ENCODE results near the gene SMAD7. TPM values are rescaled to one million over a fixed set of nuclear protein-coding genes. Genes with fewer than 3 reads are reported as not detected.

Gene SMAD7
- total RNA-seq, 1 donor from 2014 or later, result 77.6 TPM

DNA sequence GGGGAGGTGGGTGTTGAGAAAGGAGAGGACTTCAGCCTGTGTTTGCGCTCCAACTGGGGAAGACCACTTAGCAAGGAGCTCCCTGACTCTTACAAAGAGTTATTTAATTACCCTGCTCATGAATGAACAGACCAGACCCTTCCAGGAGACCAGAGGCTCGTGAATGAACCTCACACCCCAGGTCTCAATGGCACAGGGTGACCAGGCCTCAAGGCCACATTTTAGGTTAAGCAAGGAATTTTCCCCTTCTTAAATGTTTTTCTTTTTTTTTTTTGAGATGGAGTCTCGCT is 25.3 kb downstream of the SMAD7 start:
- no peaks in the 10 kb centered on the region for H3K9me3 Mint-ChIP-seq
- peaks cover 6% of the 10 kb centered on the region for H3K36me3 Mint-ChIP-seq
- H3K4me3 Mint-ChIP-seq, result peak overlapping the region; percentile 57
- H3K27ac Mint-ChIP-seq, result peak overlapping the region; percentile 99
- TF ChIP-seq, protein P1, sequence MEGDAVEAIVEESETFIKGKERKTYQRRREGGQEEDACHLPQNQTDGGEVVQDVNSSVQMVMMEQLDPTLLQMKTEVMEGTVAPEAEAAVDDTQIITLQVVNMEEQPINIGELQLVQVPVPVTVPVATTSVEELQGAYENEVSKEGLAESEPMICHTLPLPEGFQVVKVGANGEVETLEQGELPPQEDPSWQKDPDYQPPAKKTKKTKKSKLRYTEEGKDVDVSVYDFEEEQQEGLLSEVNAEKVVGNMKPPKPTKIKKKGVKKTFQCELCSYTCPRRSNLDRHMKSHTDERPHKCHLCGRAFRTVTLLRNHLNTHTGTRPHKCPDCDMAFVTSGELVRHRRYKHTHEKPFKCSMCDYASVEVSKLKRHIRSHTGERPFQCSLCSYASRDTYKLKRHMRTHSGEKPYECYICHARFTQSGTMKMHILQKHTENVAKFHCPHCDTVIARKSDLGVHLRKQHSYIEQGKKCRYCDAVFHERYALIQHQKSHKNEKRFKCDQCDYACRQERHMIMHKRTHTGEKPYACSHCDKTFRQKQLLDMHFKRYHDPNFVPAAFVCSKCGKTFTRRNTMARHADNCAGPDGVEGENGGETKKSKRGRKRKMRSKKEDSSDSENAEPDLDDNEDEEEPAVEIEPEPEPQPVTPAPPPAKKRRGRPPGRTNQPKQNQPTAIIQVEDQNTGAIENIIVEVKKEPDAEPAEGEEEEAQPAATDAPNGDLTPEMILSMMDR (IDR thresholded peaks at IDR 0.05; ENCODE audit: unreplicated experiment), result no peak
- no peaks in the 10 kb centered on the region for H3K27me3 Mint-ChIP-seq (ENCODE audit: low read depth)
- H3K4me1 Mint-ChIP-seq, result peaks cover 98% of the 10 kb centered on the region
- DNase-seq (ENCODE audit: low spot score in 2 of 2, unreplicated experiment in 2 of 2), result no peak

DNA sequence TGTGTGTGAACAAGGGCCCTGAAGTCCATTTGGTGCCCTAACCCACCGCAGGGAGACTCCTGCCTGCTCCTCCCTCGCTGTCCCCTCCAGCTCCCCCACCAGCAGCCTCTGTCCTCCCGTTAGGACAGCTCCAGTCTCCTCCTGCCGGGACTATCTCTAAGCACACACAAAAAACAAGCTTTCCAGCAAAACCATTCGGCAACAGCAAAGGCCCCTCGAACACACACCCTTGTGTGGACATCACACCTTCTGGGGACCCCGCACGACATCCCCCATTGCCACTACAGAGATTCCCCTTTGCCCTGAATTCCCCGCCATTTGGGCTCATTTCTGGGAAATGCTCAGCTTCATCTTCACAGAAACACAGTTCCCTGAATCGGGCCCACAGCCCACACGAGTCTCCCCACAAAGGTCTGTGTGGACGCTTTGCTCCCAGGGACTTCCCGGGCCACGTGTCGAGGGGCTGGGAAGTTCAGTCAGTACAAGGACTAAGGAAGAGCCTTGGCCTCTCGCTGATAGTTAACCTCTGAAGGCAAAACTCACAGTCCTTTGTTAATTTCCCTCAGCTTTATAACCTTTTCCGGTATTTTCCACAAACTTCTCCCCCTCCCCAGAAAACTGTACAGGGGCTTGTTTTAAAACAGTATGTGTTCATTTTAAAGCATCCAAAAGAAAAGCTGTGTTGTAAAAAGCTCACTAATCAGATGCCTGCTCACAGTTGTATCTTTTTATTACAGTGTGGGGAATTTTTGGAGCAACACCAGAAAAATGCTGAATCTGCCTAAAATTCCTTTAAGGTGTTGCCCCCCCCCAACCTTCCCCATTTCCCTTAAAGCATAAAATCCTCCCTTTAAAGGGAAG is 25.9 kb downstream of the SMAD7 start:
- Mint-ChIP-seq H3K27ac (peak overlapping the region; percentile 99), H3K27me3 (ENCODE audit: low read depth) (no peaks in the 10 kb centered on the region), H3K9me3 (no peaks in the 10 kb centered on the region), H3K4me1 (peaks cover 97% of the 10 kb centered on the region), H3K36me3 (peaks cover 10% of the 10 kb centered on the region), H3K4me3 (peak overlapping the region; percentile 57)
- TF ChIP-seq, protein P1 (IDR thresholded peaks at IDR 0.05; ENCODE audit: unreplicated experiment), result no peak
- DNase-seq (ENCODE audit: low spot score in 2 of 2, unreplicated experiment in 2 of 2), result no peak

DNA sequence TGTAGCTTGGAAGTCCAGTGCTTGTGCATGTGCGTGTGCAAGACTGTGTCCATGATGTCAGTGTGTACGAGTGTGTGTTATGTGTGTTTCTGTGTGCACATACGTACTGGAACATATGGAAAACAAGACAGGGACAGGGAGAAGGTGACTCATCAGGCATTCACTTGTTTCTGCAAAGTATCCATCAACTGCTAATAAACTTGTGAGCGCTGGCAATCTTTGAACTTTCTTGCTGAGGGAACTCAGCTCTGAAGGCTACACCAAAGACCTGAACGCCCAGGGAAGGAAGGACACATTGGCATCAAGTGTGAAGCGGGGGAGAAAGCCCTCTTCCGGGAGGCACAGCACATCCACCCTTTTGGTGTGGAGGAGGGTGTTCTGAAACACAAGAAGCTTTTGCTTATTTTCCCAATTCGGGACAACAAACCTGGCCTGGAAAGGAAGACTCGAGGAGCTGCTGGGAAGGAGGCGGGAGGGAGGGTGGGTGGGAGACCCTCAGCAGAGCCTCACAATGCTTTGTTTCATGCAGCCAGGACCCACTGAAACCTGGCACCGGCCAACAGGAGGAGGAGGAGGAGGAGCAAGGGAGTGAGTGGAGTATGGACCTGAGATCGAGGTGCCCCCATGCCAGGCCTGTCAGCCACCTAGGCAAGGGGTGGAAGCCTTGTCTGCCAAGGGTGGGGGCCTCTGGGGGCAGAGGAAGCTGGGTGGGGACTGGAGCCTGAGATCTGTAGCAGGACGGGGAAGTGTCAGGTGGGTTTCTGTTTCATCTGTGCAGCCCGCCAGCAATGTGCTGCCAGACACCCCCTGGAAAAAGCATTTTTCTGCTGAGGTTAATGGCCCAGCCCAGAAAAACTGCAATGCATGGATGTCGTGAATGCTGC is 26.8 kb downstream of the SMAD7 start:
- Mint-ChIP-seq H3K27ac (peak overlapping the region; percentile 99), H3K4me3 (peak overlapping the region; percentile 43), H3K4me1 (peaks cover 91% of the 10 kb centered on the region), H3K36me3 (peaks cover 13% of the 10 kb centered on the region), H3K9me3 (no peaks in the 10 kb centered on the region), H3K27me3 (ENCODE audit: low read depth) (no peaks in the 10 kb centered on the region)
- TF ChIP-seq, protein P1 (IDR thresholded peaks at IDR 0.05; ENCODE audit: unreplicated experiment), result no peak
- DNase-seq (ENCODE audit: low spot score in 2 of 2, unreplicated experiment in 2 of 2), result no peak

DNA sequence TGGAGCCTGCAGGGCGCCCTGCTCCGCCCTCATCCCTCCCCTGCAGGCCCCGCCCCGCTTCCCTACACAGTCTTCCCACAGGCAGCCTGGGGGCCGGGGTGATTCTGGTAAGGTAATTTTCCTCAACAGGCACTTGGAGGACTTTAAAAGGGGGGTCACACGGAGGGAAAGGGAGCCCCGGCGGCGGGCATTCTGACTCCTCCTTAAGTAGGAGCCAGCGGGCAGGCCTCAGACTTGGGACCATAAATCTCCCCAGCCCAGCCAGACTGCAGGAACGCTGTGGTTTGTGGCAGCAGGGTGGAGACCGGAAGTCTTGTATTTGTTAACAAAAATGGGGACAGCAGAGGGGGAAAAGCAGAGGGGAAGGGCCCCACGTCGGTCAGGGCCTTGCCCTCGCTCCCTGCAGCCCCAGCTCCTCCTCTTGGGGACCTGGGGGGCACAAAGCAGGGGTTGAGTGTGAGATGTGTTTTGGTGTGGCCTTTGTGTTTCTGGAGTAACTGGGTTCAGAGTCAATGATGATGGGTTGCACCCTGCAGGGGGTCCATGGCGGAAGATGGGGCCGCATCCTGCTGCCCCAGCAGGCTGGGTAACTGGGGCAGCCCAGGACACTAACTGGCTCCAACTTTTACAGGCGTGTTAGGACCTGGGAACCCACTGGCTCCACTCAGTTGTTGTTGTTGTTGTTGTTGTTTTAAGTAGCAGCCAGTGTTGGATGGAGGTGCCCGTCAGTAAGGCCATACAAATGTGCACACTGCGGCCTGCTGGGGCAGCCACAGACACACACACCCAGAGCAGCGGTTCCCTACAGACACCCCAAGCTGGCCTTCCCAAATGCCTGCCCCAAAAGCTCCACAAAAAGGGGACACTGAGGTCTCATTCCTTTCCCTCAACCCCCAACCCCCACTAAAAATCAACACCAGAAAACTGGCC is 27.7 kb downstream of the SMAD7 start:
- H3K4me1 Mint-ChIP-seq, result peaks cover 82% of the 10 kb centered on the region
- peak; percentile 57 to 70 for DNase-seq (ENCODE audit: low spot score in 2 of 2, unreplicated experiment in 2 of 2)
- H3K36me3 Mint-ChIP-seq, result peaks cover 13% of the 10 kb centered on the region
- peak overlapping the region; percentile 99 for H3K27ac Mint-ChIP-seq
- no peaks in the 10 kb centered on the region for H3K27me3 Mint-ChIP-seq (ENCODE audit: low read depth)
- peak overlapping the region; percentile 43 for H3K4me3 Mint-ChIP-seq
- TF ChIP-seq, protein P1 (IDR thresholded peaks at IDR 0.05; ENCODE audit: unreplicated experiment), result no peak
- no peaks in the 10 kb centered on the region for H3K9me3 Mint-ChIP-seq

DNA sequence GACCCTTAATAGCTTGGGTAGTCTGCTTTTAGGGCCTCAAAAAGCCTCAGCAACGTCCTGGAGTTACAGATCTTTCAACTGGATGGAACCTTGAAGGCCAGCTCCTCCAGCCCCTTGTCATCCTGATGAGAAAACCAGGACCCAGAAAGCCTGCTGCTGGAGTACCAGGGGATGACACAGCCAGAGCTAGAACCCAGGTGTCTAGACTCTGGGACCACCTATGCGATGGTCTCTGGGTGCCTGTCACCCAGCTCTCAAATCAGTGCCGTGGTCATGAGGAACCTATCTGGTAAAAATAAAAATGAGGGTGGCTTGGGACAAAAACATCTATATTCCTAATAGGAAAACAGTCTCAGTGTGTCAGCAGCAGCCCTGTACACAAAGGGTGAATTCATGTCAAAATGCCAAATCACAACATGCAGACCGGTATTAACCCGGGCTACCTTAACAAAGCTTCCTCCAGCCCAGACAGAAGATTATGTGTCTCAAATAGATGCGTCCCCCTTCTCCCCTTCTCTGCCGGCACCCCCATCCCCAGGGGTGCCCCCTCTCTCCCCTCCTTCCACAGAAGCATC is 28.5 kb downstream of the SMAD7 start:
- Mint-ChIP-seq H3K9me3 (no peaks in the 10 kb centered on the region), H3K36me3 (peaks cover 13% of the 10 kb centered on the region), H3K27me3 (ENCODE audit: low read depth) (no peaks in the 10 kb centered on the region), H3K4me1 (peaks cover 74% of the 10 kb centered on the region), H3K27ac (peak overlapping the region; percentile 99), H3K4me3 (peak overlapping the region; percentile 30)
- TF ChIP-seq, protein P1 (IDR thresholded peaks at IDR 0.05; ENCODE audit: unreplicated experiment), result no peak
- no peak for DNase-seq (ENCODE audit: low spot score in 2 of 2, unreplicated experiment in 2 of 2)

Measured in mesothelial cell of epicardium (in vitro differentiated cells).